ENCODE data around the gene VPS37D. TPM values are rescaled to one million over a fixed set of nuclear protein-coding genes. Genes with fewer than 3 reads are reported as not detected.
"Not testable (repeated sequence)": the region's sequence is repeated elsewhere in the genome, so short reads cannot be mapped to it uniquely, and the experiment has no call there.

VPS37D gene
- polyA plus RNA-seq, 4 donors, result 7.0 to 18.1 (median 10.6) TPM

DNA sequence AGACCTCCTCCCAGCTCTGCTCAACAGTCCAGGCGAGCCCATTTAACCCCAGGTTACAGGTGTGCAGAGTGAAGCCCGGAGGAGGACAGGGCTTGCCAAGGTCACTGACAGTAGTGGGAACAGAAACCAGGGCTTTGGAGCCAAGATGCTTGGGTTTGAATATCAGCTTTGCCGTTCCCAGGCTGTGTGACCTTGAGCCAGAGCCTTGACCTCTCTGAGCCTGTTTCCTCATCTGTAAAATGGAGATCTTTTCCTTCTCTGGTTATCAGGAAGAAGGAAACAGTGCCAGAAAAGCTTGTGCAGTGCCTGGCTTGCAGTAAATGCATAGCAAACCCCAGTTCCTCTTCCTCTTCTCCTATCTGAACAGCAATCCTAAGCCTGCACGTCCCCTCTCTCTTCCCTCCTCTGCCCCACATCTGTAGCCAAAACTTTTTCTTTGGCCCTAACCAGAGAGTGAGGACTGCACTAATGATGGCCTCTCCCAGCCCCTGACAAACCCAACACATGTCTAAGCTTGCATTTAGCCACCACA lies 21.9 kb upstream of the VPS37D start:
- no peak for DNase-seq (ENCODE audit: low read depth in 4 of 4, low spot score in 3 of 4)

DNA sequence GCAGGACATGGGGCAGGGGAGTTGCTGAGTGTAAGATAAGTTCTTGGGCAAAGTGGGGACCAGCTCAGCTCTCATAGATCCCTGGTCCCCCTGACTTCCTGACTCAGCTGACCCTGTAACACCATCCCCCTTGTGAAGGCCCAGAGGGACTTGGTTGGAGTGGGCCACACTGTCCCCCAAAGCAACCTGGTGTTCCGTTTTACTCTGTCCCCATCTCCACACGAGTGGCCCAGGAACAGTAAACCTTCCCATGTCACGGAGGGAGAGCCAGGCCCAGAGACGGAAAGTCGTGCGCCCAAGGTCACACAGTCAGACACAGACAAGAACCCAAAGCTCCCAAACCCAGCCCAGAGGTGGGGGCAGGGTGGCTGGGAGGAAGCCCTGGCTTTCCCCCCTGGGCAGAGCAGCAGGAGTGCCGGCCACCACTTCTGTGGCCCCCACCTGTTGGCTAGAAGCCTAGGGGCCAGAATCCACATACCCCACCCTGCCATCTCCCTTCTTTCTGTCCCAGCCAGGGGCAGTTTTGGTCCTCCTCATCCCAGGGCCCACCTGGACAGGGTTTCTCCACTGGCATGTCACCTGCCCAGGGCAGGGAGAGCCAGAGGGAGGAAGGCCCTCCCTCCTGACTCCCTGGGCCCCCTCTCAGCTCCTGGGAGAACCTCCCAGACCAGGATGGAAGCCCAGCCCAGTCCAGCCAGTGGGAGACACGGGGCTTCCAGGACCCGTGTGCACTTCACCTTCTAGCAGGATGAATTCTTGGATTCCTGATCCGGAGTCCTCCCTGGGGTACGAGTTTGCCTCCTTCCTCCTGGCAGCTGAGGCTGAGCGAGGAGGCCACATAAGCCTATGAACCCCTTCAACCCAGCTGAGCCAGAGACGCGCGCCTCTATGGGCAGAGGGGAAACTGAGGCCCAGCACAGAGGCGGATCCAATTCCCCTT lies 20.6 kb upstream of the VPS37D start:
- no peak for DNase-seq (ENCODE audit: low read depth in 4 of 4, low spot score in 3 of 4)

DNA sequence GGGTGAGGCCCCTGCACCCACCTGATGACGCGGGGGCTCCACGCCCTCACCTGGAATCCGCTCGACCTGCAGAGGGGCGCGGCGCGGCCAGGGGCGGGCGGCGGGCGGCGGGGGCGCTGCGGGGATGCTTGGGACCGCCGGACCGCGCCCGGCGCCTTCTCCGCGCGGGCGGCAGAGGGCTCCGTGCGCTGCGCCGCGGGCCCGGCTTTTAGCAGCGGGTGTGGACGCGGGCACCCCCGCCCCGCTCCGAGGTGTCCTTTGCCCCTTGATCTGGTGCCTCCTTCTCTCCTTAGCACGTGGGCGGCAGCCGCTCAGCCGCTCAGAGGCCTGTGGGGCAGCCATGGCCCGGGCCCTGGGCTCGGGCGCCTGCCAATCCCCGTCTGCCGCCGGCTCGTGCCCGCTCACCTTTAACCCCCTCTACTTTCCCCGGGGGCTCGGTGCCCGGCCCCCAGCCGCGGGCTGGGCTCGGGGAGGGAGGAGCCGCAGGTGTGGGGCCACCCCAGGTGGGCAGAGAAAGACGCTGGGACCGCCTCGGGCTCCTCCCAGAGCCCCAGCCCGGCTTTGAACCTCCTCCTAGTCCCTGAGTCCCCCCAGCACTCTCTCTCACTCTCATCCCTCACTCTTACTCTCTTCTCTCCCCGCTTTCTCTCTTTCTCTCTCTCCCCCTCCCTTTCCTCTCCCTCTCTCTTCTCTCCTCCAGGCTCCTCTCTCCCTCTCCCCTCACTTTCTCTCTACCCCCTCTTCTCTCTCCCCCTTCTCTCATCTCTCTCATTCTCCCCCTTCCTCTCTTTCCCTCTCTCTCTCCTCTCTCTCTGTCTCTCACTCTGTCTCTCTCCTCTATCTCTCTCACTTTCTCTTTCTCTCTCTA lies 19.7 kb upstream of the VPS37D start:
- DNase-seq (ENCODE audit: low read depth in 4 of 4, low spot score in 3 of 4), result no peak

DNA sequence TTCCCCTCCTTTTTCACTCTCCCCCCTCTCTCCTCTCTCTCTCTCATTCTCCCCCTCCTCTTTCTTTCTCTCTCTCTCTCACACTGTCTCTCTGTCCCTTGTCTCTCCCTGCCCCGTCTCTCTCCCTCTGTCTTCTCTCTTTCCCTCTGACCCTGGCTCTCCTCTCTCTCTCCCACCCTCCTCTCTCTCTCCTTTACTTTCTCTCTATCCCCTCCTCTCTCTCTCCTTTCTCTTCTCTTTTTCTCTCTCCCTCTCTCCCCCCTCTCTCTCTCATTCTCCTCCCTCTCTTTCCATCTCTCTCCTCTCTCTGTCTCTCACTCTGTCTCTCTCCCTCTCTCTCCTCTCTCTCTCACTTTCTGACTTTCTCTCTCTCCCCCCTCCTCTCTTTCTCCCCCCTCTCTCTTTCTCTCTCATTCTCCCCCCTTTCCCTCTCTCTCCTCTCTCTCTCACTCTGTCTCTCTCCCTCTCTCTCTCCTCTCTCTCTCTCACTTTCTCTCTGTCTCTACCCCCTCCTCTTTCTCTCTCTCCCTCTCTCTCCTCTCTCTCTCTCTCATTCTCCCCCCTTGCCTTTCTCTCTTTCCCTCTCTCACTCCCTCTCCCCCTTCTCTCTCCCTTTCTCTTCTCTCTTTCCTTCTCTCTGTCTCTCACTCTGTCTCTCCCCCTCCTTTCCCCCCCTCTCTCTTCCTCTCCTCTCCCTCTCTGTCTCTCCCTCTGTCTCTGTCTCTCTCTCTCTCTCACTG lies 18.9 kb upstream of the VPS37D start:
- no peak for DNase-seq (ENCODE audit: low read depth in 4 of 4, low spot score in 3 of 4)

DNA sequence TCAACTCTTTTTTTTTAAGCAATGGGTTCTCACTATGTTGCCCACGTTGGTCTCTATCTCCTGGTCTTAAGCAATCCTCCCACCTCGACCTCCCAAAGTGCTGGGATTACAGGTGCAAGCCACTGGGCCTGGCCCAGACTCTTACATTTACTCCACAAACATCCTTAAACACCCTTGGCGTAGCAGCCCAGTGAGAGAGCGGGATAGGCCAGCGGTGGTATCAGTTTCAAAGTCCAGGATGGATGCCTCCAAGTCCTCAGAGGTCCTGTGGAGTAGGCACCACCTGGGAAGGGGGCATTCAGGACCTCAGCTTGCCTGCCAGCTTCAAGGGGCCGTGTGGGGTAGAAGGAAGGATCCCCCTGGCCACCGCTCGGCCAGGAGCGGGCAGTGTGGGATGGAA lies 18.1 kb upstream of the VPS37D start:
- DNase-seq (ENCODE audit: low read depth in 4 of 4, low spot score in 3 of 4), result no peak

DNA sequence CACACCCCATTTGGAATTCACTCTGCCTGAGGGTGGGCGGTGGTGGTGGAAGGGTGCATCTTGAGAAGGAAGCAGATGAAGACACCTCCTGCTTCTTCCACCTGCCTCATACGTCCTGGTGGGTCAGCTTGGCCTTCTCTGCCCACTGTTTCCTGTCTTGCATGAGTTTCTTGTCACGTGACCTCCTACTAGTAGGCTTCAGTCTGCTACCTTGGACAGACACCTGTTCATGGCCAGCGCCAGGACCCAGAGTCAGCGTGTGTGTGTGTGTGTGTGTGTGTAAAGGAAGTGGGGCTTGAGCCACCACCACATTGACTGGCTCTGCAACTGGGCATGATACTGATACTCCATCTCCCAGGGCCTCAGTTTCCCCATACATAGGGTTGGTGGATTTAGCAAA lies 17.1 kb upstream of the VPS37D start:
- DNase-seq (ENCODE audit: low read depth in 4 of 4, low spot score in 3 of 4), result no peak

DNA sequence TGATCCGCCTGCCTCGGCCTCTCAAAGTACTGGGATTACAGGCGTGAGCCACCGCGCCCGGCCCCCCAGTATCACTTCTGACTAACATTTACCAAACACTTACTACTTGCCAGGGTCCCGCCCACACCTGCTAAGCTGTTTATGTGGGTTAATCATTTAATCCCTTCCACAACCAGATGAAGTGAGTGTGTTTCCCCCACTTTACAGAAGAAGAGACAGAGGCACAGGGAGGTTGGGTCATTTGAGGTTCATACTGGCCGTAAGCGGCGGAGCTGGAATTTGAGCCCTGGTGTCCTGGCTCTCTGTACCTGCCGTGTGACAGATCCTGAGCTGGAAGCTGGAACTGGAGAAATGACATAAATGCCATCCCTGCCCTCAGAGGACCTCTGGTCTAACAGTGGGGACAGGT lies 15.1 kb upstream of the VPS37D start:
- DNase-seq (ENCODE audit: low read depth in 4 of 4, low spot score in 3 of 4), result no peak

DNA sequence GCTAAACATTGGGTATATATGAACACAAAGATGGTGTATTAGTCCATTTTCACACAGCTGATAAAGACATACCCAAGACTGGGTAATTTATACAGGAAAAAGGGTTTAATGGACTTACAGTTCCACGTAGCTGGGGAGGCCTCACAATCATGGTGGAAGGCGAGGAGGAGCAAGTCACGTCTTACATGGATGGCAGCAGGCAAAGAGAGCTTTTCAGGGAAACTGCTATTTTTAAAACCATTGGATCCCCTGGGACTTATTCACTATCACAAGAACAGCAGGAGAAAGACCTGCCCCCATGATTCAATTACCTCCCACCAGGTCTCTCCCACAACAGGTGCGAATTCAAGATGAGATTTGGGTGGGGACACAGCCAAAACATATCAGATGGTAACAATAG lies 12.3 kb upstream of the VPS37D start:
- DNase-seq (ENCODE audit: low read depth in 4 of 4, low spot score in 3 of 4), result not testable (repeated sequence)

DNA sequence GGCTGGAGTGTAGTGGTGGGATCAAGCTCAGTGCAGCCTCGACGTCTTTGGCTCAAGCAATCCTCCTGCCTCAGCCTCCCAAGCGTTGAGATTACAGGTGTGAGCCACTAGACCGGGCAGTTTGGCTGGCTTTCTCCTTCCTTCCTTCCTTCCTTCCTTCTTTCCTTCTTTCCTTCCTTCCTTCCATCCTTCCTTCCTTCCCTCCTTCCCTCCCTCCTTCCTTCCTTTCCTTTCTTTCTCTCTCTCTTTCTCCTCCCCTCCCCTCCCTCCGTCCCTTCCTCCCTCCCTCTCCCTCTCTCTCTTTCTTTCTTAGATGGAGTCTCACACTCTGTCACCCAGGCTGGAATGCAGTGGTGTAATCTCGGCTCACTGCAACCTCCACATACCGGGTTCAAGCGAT lies 7.6 kb upstream of the VPS37D start:
- DNase-seq (ENCODE audit: low read depth in 4 of 4, low spot score in 3 of 4), result no peak

DNA sequence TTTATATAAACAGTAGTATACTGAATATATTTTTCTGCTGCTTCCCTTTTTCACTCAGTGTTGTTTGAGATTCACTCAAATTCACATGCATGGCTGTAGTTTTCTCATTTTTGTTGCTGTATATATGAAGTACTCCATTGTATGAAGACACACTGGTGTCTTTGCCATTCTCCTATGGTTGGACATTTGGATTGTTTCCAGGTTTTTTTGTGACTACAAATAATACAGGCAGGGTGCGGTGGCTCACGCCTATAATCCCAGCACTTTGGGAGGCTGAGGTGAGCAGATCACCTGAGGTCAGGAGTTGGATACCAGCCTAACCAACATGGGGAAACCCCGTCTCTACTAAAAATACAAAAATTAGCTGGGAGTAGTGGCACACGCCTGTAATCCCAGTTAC lies 7.0 kb upstream of the VPS37D start:
- DNase-seq (ENCODE audit: low read depth in 4 of 4, low spot score in 3 of 4), result not testable (repeated sequence)

DNA sequence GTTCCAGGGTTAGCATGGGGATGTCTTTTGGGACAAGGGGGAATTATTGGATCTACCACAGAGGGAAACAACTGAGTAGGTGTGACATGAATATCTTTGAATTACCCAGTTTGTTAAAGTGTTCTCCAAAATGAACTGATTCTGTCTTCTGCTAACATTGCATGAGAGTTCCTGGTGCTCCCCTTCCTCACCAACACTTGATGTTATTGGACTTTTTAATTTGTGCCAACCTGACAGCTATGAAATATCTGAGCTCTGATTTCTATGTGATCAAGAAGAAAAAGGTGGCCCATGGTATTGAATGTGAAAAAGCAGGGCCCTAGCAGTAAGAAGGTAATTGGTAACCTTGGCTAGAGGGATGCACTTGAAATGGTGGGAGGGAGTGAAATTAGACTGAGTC lies 4.6 kb upstream of the VPS37D start:
- no peak for DNase-seq (ENCODE audit: low read depth in 4 of 4, low spot score in 3 of 4)

DNA sequence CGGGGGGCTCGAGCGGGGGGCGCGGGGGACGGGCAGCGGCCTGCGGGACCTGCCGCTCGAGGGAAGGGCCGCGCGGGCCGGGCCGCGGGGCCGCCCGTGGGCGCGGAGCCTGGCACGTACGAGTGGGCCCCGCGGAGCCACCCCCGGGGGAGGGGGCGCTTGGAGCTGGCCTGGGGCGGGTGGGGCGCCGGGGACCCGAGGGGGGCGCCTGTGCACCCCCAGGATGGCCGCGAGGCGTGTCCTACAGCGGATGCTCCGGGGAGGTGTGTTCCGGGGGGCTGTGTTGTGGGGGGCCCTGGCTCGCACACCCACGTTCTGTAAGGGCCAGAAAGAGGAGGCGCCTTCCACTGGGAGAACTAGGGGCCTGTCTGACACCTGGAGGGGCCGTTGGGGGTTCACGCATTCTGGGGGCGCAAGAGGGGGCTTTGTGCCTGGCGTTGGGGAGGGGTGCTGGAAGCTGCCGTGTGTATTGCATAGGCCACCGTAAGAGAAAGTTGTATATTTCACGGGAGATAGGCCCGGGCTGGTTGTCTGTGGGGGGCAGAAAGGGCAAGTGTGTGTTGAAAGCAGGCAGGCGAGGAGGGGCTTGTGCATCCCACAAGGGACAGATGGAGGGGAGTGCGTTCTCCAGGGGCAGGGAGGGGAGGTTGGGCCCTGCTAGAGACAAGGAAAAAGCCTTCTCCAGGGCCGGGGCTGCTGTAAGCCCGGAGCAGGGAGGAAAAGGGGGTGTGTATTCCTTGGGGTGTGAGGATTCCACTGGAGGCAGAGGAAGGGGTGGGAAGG lies 663 bp downstream of the VPS37D start:
- no peak for DNase-seq (ENCODE audit: low read depth in 4 of 4, low spot score in 3 of 4)

DNA sequence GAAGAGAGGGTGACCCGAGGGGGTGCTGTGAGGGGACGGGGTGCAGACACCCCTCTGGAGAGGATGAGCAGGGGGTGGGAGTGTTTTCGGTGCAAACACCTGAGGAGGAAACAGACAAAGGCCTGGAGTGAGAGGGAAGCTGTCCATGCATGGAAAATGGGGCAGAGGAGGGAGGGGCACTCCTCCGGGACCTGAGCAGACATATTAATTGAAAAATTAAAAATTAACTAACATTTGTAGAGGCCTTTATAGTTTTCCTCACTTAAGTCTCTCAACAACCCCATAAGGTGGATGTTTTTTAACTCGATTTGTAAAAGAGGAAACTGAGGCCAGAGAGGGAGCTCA lies 1.2 kb downstream of the VPS37D start:
- no peak for DNase-seq (ENCODE audit: low read depth in 4 of 4, low spot score in 3 of 4)

DNA sequence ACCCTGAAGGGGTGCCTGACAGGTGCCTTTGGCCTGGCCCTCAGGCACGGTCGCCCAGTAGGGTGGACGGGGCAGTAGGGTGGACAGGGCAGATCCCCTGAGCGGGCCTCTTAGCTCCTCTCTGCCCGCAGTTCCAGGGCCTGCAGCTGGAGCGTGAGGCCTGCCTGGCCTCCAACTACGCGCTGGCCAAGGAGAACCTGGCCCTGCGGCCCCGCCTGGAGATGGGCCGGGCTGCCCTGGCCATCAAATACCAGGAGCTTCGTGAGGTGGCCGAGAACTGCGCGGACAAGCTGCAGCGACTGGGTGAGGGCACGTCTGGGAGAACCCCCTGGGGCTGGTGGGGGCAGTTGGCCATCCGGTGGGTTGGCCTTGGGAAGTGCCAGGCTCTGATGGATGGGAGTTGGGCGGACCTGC lies 1.7 kb downstream of the VPS37D start:
- no peak for DNase-seq (ENCODE audit: low read depth in 4 of 4, low spot score in 3 of 4)

DNA sequence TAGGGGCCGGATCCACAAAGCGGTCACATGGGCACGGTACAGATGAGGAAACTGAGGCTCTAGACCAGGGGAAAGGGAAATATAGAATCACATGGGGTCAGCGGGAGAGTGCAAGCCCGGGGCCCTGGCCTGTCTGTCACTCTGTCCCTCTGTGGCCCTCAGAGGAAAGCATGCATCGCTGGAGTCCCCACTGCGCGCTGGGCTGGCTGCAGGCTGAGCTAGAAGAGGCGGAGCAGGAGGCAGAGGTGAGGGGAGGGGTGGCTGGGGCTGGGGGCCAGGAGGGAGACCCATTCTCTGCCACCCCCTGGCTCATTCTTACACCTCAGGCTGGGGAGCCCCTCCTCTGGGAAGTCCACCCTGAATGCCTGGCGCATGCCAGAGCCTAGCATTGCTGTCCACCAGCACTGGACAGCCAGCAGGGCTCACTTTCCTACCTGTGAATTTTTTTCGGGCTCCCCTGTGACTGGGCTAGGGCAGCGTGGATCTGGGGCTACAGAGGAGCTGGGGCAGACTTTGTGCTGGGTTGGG lies 2.3 kb downstream of the VPS37D start:
- no peak for DNase-seq (ENCODE audit: low read depth in 4 of 4, low spot score in 3 of 4)

DNA sequence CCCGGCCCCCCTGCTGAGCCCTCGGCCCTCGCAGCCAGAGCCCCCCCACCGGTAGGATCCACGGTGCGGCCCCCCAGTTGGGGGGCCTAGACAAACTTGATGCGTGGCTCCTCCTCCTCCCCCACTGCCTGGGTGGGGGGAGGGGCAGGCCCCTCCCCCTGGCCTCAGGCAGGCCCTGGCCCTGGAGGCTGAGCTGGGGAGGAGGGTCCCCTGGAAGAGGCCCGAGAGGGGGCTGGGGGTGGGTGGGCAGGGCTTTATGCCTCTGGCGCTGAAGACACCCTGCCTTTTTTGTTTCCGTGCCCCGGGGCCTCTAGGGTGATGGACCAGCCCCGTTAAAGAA lies 3.7 kb downstream of the VPS37D start:
- no peak for DNase-seq (ENCODE audit: low read depth in 4 of 4, low spot score in 3 of 4)

DNA sequence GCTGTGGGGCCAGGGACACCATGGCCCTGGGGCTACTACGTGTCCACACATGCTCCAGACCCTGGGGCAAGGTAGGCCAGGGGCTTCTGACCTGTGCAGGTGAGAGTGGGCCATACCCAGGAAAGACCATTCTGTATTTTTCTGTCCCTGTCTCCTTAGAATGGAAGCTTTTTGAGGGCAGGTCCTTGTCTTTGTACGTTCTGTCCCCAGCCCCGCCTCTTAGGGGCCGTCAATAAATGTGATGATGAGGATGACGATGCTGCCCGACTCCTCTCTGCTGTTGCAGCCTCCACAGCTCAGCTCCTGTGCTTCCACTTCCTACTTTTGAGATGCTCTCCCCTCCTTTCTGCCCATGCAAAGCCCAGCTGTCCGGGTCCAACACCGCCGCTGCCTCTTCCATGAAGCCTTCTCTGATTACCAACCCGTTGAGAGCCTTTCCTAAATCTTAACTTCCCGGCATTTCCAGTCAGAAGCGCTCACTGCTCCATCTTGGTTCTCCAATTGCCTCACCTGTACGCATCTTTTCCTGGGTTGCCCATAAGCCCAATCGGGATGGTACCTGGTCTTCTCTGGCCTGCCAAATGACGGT lies 4.3 kb downstream of the VPS37D start:
- DNase-seq (ENCODE audit: low read depth in 4 of 4, low spot score in 3 of 4), result no peak

DNA sequence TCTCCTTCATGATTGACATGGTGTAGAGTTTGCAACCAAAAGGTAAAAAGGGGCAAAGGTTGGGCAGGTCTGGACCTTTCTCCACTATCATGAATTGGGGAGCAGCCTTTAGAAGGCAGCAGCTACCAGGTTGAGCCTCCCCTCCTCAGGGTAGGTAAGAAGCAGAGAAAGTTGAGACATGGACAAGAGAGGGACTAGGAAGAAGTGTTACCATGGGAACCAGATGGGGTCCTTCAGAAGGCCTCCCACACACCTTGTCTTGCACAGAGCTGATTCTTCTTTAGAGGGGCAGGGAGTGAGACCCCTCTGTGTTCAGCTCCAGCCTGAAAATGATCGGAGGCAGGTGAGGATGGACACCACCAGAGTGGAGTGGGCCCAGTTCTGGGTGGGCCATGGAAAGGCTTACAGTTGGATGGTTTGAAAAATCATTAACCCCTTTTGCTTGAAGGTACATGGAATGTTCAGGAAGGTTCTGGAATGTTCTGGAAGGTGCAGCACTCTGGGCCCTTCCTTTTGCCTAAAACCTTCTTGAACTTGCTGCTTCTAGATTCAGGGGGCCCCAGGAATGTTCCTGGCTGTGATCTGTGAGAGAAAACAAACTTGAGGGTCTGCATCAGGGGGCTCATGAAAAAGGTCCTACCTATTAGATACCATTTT lies 7.0 kb downstream of the VPS37D start:
- DNase-seq (ENCODE audit: low read depth in 4 of 4, low spot score in 3 of 4), result no peak

DNA sequence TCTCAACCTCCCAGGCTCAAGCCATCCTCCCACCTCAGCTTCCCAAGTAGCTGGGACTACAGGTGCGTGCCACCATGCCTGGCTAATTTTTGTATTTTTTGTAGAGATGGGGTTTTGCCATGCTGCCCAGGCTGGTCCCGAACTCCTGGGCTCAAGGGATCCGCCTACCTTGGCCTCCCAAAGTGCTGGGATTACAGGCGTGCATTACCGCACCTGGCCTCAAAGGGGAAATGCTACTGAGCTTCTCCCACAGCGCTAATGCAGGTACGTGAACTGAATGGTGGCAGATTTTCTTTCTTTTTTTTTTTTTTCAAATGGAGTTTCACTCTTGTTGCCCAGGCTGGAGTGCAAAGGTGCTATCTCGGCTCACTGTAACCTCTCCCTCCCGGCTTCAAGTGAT lies 8.4 kb downstream of the VPS37D start:
- DNase-seq (ENCODE audit: low read depth in 4 of 4, low spot score in 3 of 4), result not testable (repeated sequence)

All from left renal pelvis (tissue), 4 donors.